GM12878 (cell line): ENCODE data around the gene SNAPC2. TPM values are rescaled to one million over a fixed set of nuclear protein-coding genes. Genes with fewer than 3 reads are reported as not detected.

Experiments used
- ATAC-seq: fragments of 200-7000 bp; cut with Tn5 transposase; 3 replicates; pipeline ENCODE4 v1.9.1; 2020; ENCODE audit warnings: mild to moderate bottlenecking, moderate library complexity
- BruUV-seq: library from RNA; stranded (reverse); fragments of 400-500 nt; replicated peaks from 2 replicates; lab custom pipeline; 2021; lab: Mats Ljungman, UMichigan
- CTCF ChIA-PET: fragments of 300-600 bp; sonication (Branson Sonifier 250); formaldehyde crosslinking; extraction: SDS; loops from one replicate; lab custom pipeline; 2021; ENCODE audit warnings: inconsistent platforms; lab: Yijun Ruan, JAX
- POLR2A ChIA-PET: fragments of 350-600 bp; formaldehyde crosslinking; extraction: SDS; loops from one replicate; lab custom pipeline; 2021; ENCODE audit warnings: inconsistent platforms; lab: Charles Lee
- RAD21 ChIA-PET: fragments of 300-600 bp; sonication (Branson Sonifier 250); formaldehyde crosslinking; loops from one replicate; lab custom pipeline; 2023; ENCODE audit warnings: antibody characterized with exemption; ENCODE audit not compliant: unreplicated experiment; lab: Charles Lee
- SMC1A ChIA-PET: fragments of 300-600 bp; sonication (Branson Sonifier 250); formaldehyde crosslinking; loops from one replicate; lab custom pipeline; 2023; ENCODE audit not compliant: unreplicated experiment, uncharacterized antibody; lab: Charles Lee
- DNase-seq: peaks from one replicate; pipeline ENCODE4 v3.0.0-alpha.2; 2011; ENCODE audit warnings: low read depth, low spot score
- FAIRE-seq: peaks from 3 replicates; lab custom pipeline; 2011; peaks lifted over from hg19 to GRCh38; lab: Jason Lieb, UNC
- H2AFZ ChIP-seq: 2 replicates; pipeline ENCODE4 v1.6.0; 2011; ENCODE audit warnings: low read depth, low read length, control low read depth; ENCODE audit not compliant: control insufficient read depth
- H3K27ac ChIP-seq: 2 replicates; pipeline ENCODE4 v1.5.1; 2011; ENCODE audit warnings: control low read depth; ENCODE audit not compliant: control insufficient read depth, insufficient read depth
- H3K27me3 ChIP-seq, 2 experiments: replicated peaks in 1 of 2; 2 replicates each; pipeline versions ENCODE4 v1.6.0 to v1.6.1; 2011; ENCODE audit warnings: low read length in 1 of 2; ENCODE audit not compliant: control insufficient read depth in 2 of 2, insufficient read depth in 2 of 2
- H3K36me3 ChIP-seq, 2 experiments: 2 replicates each; pipeline ENCODE4 v1.5.1; 2011; ENCODE audit warnings: low read length in 1 of 2; ENCODE audit not compliant: control insufficient read depth in 2 of 2, insufficient read depth in 2 of 2
- H3K4me1 ChIP-seq: 2 replicates; pipeline ENCODE4 v1.6.1; 2011; ENCODE audit warnings: mild to moderate bottlenecking, low read length, moderate library complexity, mixed read lengths; ENCODE audit not compliant: control insufficient read depth, insufficient read depth
- H3K4me2 ChIP-seq: 2 replicates; pipeline ENCODE4 v1.6.0; 2011; ENCODE audit warnings: control low read depth; ENCODE audit not compliant: control insufficient read depth, insufficient read depth
- H3K4me3 ChIP-seq: fragments of 200-600 bp; sonication (generic); 2 replicates; pipeline ENCODE4 v1.5.1; 2016
- H3K79me2 ChIP-seq: 2 replicates; pipeline ENCODE4 v1.6.0; 2011; ENCODE audit warnings: low read length; ENCODE audit not compliant: control insufficient read depth, insufficient read depth
- H3K9ac ChIP-seq: 2 replicates; pipeline ENCODE4 v1.8.0; 2011; ENCODE audit warnings: low read length, control low read depth, mixed read lengths; ENCODE audit not compliant: control insufficient read depth, insufficient read depth
- H3K9me3 ChIP-seq: replicated peaks from 3 replicates; pipeline ENCODE4 v1.5.1; 2011; ENCODE audit warnings: mild to moderate bottlenecking, low read length; ENCODE audit not compliant: control insufficient read depth, insufficient read depth
- H4K20me1 ChIP-seq: 2 replicates; pipeline ENCODE4 v1.6.0; 2011; ENCODE audit not compliant: control insufficient read depth, insufficient read depth
- ATF2 ChIP-seq: IDR thresholded peaks from 2 replicates; pipeline ENCODE4 v1.6.1; 2012; ENCODE audit warnings: low read length, inconsistent platforms
- CBX3 ChIP-seq: fragments of 200-600 bp; sonication (generic); IDR thresholded peaks from 2 replicates; pipeline ENCODE4 v1.6.1; 2016; ENCODE audit warnings: low read depth, borderline replicate concordance
- CEBPB ChIP-seq, 2 experiments: fragments of 150-350 bp in 1 of 2; IDR thresholded peaks; 2 replicates each; pipeline ENCODE4 v1.6.1; 2012 to 2014; ENCODE audit warnings: low read depth in 2 of 2, low read length in 2 of 2, borderline replicate concordance in 1 of 2, inconsistent platforms in 1 of 2
- FOS ChIP-seq: IDR thresholded peaks from 3 replicates; pipeline ENCODE4 v1.6.1; 2011; ENCODE audit warnings: borderline replicate concordance; ENCODE audit not compliant: insufficient read length; ENCODE audit errors: extremely low read depth
- FOXK2 ChIP-seq: fragments of 450-650 bp; IDR thresholded peaks from 2 replicates; pipeline ENCODE4 v1.6.1; 2017; ENCODE audit warnings: mild to moderate bottlenecking, moderate library complexity
- IRF3 ChIP-seq: fragments of 450-650 bp; IDR thresholded peaks from 2 replicates; pipeline ENCODE4 v1.6.1; 2014; ENCODE audit warnings: mild to moderate bottlenecking
- MTA3 ChIP-seq: IDR thresholded peaks from 2 replicates; pipeline ENCODE4 v1.6.1; 2012; ENCODE audit warnings: low read length, inconsistent platforms, borderline replicate concordance
- MXI1 ChIP-seq: fragments of 150-350 bp; IDR thresholded peaks from 2 replicates; pipeline ENCODE4 v1.6.1; 2011; ENCODE audit warnings: low read depth, mild to moderate bottlenecking, inconsistent platforms, low read length, improper control_type of control experiment
- MYB ChIP-seq: fragments of 150-350 bp; IDR thresholded peaks from 2 replicates; pipeline ENCODE4 v1.6.1; 2014; ENCODE audit warnings: mild to moderate bottlenecking, low read depth, low read length, borderline replicate concordance
- SREBF2 ChIP-seq: IDR thresholded peaks from 2 replicates; pipeline ENCODE4 v1.6.1; 2012; ENCODE audit warnings: mild to moderate bottlenecking, low read length
- SUZ12 ChIP-seq: fragments of 200-600 bp; sonication (generic); IDR thresholded peaks from one replicate; pipeline ENCODE4 v1.6.1; 2018; ENCODE audit warnings: antibody characterized with exemption, mild to moderate bottlenecking; ENCODE audit not compliant: unreplicated experiment
- ZBTB40 ChIP-seq: fragments of 450-650 bp; IDR thresholded peaks from 2 replicates; pipeline ENCODE4 v1.6.1; 2016; ENCODE audit warnings: mild to moderate bottlenecking, moderate library complexity, borderline replicate concordance
- ZNF622 ChIP-seq: fragments of 450-650 bp; IDR thresholded peaks from 2 replicates; pipeline ENCODE4 v1.6.1; 2017; ENCODE audit warnings: mild to moderate bottlenecking, inconsistent platforms
- ZNF687 ChIP-seq: fragments of 450-650 bp; IDR thresholded peaks from 2 replicates; pipeline ENCODE4 v1.6.1; 2017; ENCODE audit warnings: mild to moderate bottlenecking, moderate library complexity
- WGBS: methylation state at CpG from one replicate; pipeline ENCODE4 v1.1.6; 2016; ENCODE audit warnings: low lambda C conversion rate; ENCODE audit not compliant: insufficient replicate concordance, insufficient coverage; ENCODE audit errors: missing lambda C conversion rate; 5-methylcytosine and 5-hydroxymethylcytosine counted together
- in situ Hi-C: fragments of 300-500 bp; cut with MboI; formaldehyde crosslinking; loops from 9 replicates; pipeline ENCODE4 v1.14.3; 2018; ENCODE audit warnings: mixed read lengths
- intact Hi-C: fragments of 100-400 bp; cut with micrococcal nuclease; formaldehyde crosslinking; loops from one replicate; pipeline ENCODE4 v1.14.2; 2022; ENCODE audit not compliant: unreplicated experiment
- polyA plus RNA-seq, 11 experiments: library from polyadenylated mRNA; depleted of rRNA in 4 of 11; unstranded in 6 of 11; stranded (reverse) in 5 of 11; fragments of >200 nt; fragmentation: Nextera tagmentation in 4 of 11; fragmentation: Illumina TruSeq in 1 of 11; extraction: Ambion mirVana in 4 of 11; extraction: Trizol in 1 of 11; gene quantifications; 1 replicate in 1 of 11; 2 replicates in 10 of 11; pipeline versions ENCODE4 v1.2.1 to v1.2.3, GENCODE V29; 2011 to 2016; ENCODE audit warnings: inconsistent platforms in 2 of 11, missing spikeins in 2 of 11, low read depth in 1 of 11
- total RNA-seq, 4 experiments: library from RNA; depleted of rRNA in 3 of 4; stranded (reverse); fragments of >200 nt in 3 of 4; fragmentation: Illumina TruSeq in 1 of 4; extraction: Trizol in 1 of 4; gene quantifications; 2 replicates each; pipeline versions ENCODE4 v1.2.1 to v1.2.3, GENCODE V29; 2013 to 2021

SNAPC2 gene
- total and polyA plus RNA-seq, 10 of the 15 experiments (the other 5 are each of a cell fraction or from before 2014, with no cell fraction given), result 0.19 to 20.8 (median 12.6) TPM

GRCh38 chr19:7924241-7924640 lies 4.1 kb downstream of the SNAPC2 start:
- Histone ChIP-seq H3K4me3 (no peak overlapping the region), H3K27ac (no peak overlapping the region), H4K20me1 (no peaks in the 10 kb centered on the region; the same call in 1 of the 2 replicates), H3K9me3 (no peaks in the 10 kb centered on the region), H2AFZ (no peak overlapping the region), H3K27me3 (no peaks in the 10 kb centered on the region), H3K4me2 (no peak overlapping the region), H3K4me1 (peaks cover 11% of the 10 kb centered on the region), H3K36me3 (peaks cover 0 to 3% of the 10 kb centered on the region in 2 experiments; a peak in 2 of 4 replicates), H3K79me2 (no peaks in the 10 kb centered on the region), H3K9ac (no peak overlapping the region)
- intact Hi-C loops, result no loop called here
- FAIRE-seq (no peak), ATAC-seq (no peak), DNase-seq (no peak)
- ChIA-PET POLR2A (interaction anchor here (0.6 kb wide), 1 partner anchor 558 kb away, joined by 3 read pairs; no protein-coding TSS in a partner anchor), RAD21 (interaction anchor here (0.7 kb wide), 1 partner anchor 145 kb away, joined by 3 read pairs; no protein-coding TSS in a partner anchor), SMC1A (interaction anchor here (0.6 kb wide), 1 partner anchor 28 kb away, joined by 3 read pairs; no protein-coding TSS in a partner anchor), CTCF (interaction anchor here (1.1 to 1.4 kb wide), 2 partner anchors 46 to 72 kb away, joined by 3 read pairs; no protein-coding TSS in a partner anchor)
- no TSS peak for BruUV-seq
- 66% methylated on average over 12 of the region's 12 CpGs for WGBS
- in situ Hi-C loops, result no loop called here
- TF ChIP-seq IRF3 (no peak), SREBF2 (no peak), FOS (no peak), MYB (no peak), MXI1 (no peak), ZBTB40 (no peak), ZNF687 (no peak), ZNF622 (no peak), MTA3 (no peak), SUZ12 (no peak), FOXK2 (no peak), CBX3 (no peak), CEBPB (IDR thresholded peaks at IDR 0.05; ENCODE audit: borderline replicate concordance in 1 of 2, low read depth in 2 of 2, low read length in 2 of 2) (no peak), ATF2 (no peak)
